OCI-M2 (cell line): ENCODE results near the gene WDR37.

Experiments used
- DNase-seq: peaks from one replicate; lab custom pipeline; 2025; ENCODE audit not compliant: unreplicated experiment; lab: John Stamatoyannopoulos, UW

Gene WDR37

DNA sequence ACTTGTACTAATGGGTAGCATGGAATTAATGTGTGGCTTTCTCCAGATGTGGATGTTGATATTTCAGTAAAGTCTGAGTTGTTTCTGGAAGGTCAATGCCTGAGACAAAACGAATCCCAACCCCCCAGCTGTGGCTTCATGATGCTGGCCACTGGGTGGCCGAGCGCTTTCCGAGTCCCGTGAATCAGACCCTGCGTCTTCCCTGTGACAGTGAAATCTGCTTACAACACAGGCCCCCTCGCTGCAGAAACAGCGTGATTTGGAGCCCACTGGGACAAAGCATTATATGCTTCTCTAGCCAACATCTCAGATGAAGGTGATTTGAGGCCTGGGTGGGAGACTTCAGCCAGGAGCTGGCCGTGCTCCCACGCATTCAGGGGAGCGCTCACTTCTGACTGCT is 124.7 kb downstream of the WDR37 start:
- DNase-seq: no peak
